AG09319 (cell line): ENCODE results near the gene IL36RN.

ENCODE experiments used
- DNase-seq: peaks from one replicate; pipeline ENCODE4 v3.0.0-alpha.2; 2010; ENCODE audit warnings: low read depth; ENCODE audit errors: extremely low read depth
- CTCF ChIP-seq: IDR thresholded peaks from 2 replicates; pipeline ENCODE4 v1.5.1; 2011; ENCODE audit warnings: low read depth, mild to moderate bottlenecking, inconsistent platforms, low read length, moderate library complexity

Gene IL36RN

GRCh38 chr2:113064898-113065297 is 5.9 kb downstream of the IL36RN start:
- no peak for TF ChIP-seq CTCF
- DNase-seq: no peak

GRCh38 chr2:113067681-113068080 is 8.7 kb downstream of the IL36RN start, which contains the start of gene IL1F10:
IL1F10 (plus strand) TSS chr2:113067970; CDS start chr2:113072739, 4,769 bp downstream.
- TF ChIP-seq CTCF: no peak
- DNase-seq: no peak

- no peak for DNase-seq
- no peak for TF ChIP-seq CTCF
These were observed 9.3 kb downstream of the IL36RN start for GRCh38 chr2:113068249-113068648.

GRCh38 chr2:113068706-113069485 is 9.9 kb downstream of the IL36RN start:
- DNase-seq: no peak
- no peak for TF ChIP-seq CTCF

- DNase-seq: no peak
- TF ChIP-seq CTCF: no peak
These were observed 10.9 kb downstream of the IL36RN start for GRCh38 chr2:113069676-113070605.

GRCh38 chr2:113070606-113070975 is 11.6 kb downstream of the IL36RN start:
- DNase-seq: no peak
- TF ChIP-seq CTCF: no peak

GRCh38 chr2:113072584-113072983 is 13.6 kb downstream of the IL36RN start:
- no peak for DNase-seq
- no peak for TF ChIP-seq CTCF
